Middle frontal gyrus (tissue), 1 donor: Measurements from ENCODE around the gene CCDC85C.

Experiments
- DNase-seq: peaks from one replicate; pipeline ENCODE4 v3.0.0-alpha.2; 2015; ENCODE audit warnings: low spot score; ENCODE audit errors: extremely low spot score

Gene CCDC85C

GRCh38 chr14:99606359-99606758 is 2.4 kb upstream of the CCDC85C start:
- no peak for DNase-seq

- DNase-seq, result no peak
These were observed 1.4 kb upstream of the CCDC85C start for GRCh38 chr14:99605299-99605961.

- no peak for DNase-seq
These were observed 825 bp upstream of the CCDC85C start for GRCh38 chr14:99604766-99605298.

GRCh38 chr14:99604278-99604765 is 315 bp upstream of the CCDC85C start:
- peak; percentile 93 for DNase-seq

- DNase-seq, result no peak
These were observed 1.1 kb downstream of the CCDC85C start for GRCh38 chr14:99602788-99603415.

GRCh38 chr14:99602054-99602787 is 1.8 kb downstream of the CCDC85C start:
- no peak for DNase-seq

GRCh38 chr14:99601361-99601831 is 2.6 kb downstream of the CCDC85C start:
- DNase-seq, result no peak

GRCh38 chr14:99600232-99600888 is 3.6 kb downstream of the CCDC85C start:
- DNase-seq, result no peak

- no peak for DNase-seq
These were observed 4.6 kb downstream of the CCDC85C start for GRCh38 chr14:99599393-99599792.

GRCh38 chr14:99598774-99599173 is 5.2 kb downstream of the CCDC85C start:
- DNase-seq, result no peak

- DNase-seq, result no peak
These were observed 6.0 kb downstream of the CCDC85C start for GRCh38 chr14:99597911-99598600.

GRCh38 chr14:99596772-99597171 is 7.2 kb downstream of the CCDC85C start:
- DNase-seq, result no peak

- no peak for DNase-seq
These were observed 7.9 kb downstream of the CCDC85C start for GRCh38 chr14:99596071-99596627.

- no peak for DNase-seq
These were observed 8.5 kb downstream of the CCDC85C start for GRCh38 chr14:99595524-99595923.

GRCh38 chr14:99595034-99595433 is 9.0 kb downstream of the CCDC85C start:
- no peak for DNase-seq

GRCh38 chr14:99593971-99594841 is 9.8 kb downstream of the CCDC85C start:
- DNase-seq, result no peak

- DNase-seq, result no peak
These were observed 10.9 kb downstream of the CCDC85C start for GRCh38 chr14:99592933-99593753.

GRCh38 chr14:99592394-99592793 is 11.6 kb downstream of the CCDC85C start:
- no peak for DNase-seq
